ENCODE data around the gene DGKH. TPM values are rescaled to one million over a fixed set of nuclear protein-coding genes. Genes with fewer than 3 reads are reported as not detected.

The DGKH gene
- total RNA-seq, 1 donor from 2014 or later = 16.0 TPM

GRCh38 chr13:42170029-42170428 lies 121.6 kb downstream of the DGKH start:
- H3K27me3 ChIP-seq = no peaks in the 10 kb centered on the region
- TF ChIP-seq, protein P1, sequence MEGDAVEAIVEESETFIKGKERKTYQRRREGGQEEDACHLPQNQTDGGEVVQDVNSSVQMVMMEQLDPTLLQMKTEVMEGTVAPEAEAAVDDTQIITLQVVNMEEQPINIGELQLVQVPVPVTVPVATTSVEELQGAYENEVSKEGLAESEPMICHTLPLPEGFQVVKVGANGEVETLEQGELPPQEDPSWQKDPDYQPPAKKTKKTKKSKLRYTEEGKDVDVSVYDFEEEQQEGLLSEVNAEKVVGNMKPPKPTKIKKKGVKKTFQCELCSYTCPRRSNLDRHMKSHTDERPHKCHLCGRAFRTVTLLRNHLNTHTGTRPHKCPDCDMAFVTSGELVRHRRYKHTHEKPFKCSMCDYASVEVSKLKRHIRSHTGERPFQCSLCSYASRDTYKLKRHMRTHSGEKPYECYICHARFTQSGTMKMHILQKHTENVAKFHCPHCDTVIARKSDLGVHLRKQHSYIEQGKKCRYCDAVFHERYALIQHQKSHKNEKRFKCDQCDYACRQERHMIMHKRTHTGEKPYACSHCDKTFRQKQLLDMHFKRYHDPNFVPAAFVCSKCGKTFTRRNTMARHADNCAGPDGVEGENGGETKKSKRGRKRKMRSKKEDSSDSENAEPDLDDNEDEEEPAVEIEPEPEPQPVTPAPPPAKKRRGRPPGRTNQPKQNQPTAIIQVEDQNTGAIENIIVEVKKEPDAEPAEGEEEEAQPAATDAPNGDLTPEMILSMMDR (IDR thresholded peaks at IDR 0.05) = no peak
- no peak overlapping the region for H3K4me3 ChIP-seq
- no peak overlapping the region for H3K27ac ChIP-seq
- H3K4me1 ChIP-seq = no peaks in the 10 kb centered on the region
- H3K36me3 ChIP-seq = peaks cover 6 to 59% of the 10 kb centered on the region in 2 donors
- DNase-seq (ENCODE audit: low spot score in 2 of 2) = no peak
- H3K9me3 ChIP-seq = no peaks in the 10 kb centered on the region
- intact Hi-C loops (cut with DNase I) = no loop called here

- Histone ChIP-seq H3K27me3 (no peaks in the 10 kb centered on the region), H3K36me3 (peaks cover 12 to 44% of the 10 kb centered on the region in 2 donors)
- TF ChIP-seq, protein P1 (IDR thresholded peaks at IDR 0.05) = no peak
Measured at GRCh38 chr13:42173789-42174343, 125.4 kb downstream of the DGKH start.

GRCh38 chr13:42174344-42175162 lies 126.1 kb downstream of the DGKH start:
- TF ChIP-seq, protein P1 (IDR thresholded peaks at IDR 0.05) = no peak

More at GRCh38 chr13:42173789-42174343, 125.4 kb downstream of the DGKH start:
- Histone ChIP-seq H3K4me3 (no peak overlapping the region), H3K27ac (no peak overlapping the region), H3K4me1 (no peaks in the 10 kb centered on the region), H3K9me3 (no peaks in the 10 kb centered on the region)
- intact Hi-C loops (cut with DNase I) = no loop called here
- no peak for DNase-seq (ENCODE audit: low spot score in 2 of 2)

GRCh38 chr13:42176294-42176693 lies 127.8 kb downstream of the DGKH start:
- TF ChIP-seq, protein P1 (IDR thresholded peaks at IDR 0.05) = no peak
- peaks cover 9 to 44% of the 10 kb centered on the region in 2 donors for H3K36me3 ChIP-seq
- no peaks in the 10 kb centered on the region for H3K27me3 ChIP-seq
- H3K27ac ChIP-seq = no peak overlapping the region
- H3K9me3 ChIP-seq = no peaks in the 10 kb centered on the region
- no peaks in the 10 kb centered on the region for H3K4me1 ChIP-seq
- no peak overlapping the region for H3K4me3 ChIP-seq
- intact Hi-C loops (cut with DNase I) = no loop called here
- no peak for DNase-seq (ENCODE audit: low spot score in 2 of 2)

More at GRCh38 chr13:42174344-42175162, 126.1 kb downstream of the DGKH start:
- Histone ChIP-seq H3K4me3 (no peak overlapping the region), H3K36me3 (peaks cover 9 to 43% of the 10 kb centered on the region in 2 donors), H3K9me3 (no peaks in the 10 kb centered on the region), H3K27me3 (no peaks in the 10 kb centered on the region), H3K27ac (no peak overlapping the region), H3K4me1 (no peaks in the 10 kb centered on the region)
- intact Hi-C loops (cut with DNase I) = no loop called here
- no peak for DNase-seq (ENCODE audit: low spot score in 2 of 2)

DNA sequence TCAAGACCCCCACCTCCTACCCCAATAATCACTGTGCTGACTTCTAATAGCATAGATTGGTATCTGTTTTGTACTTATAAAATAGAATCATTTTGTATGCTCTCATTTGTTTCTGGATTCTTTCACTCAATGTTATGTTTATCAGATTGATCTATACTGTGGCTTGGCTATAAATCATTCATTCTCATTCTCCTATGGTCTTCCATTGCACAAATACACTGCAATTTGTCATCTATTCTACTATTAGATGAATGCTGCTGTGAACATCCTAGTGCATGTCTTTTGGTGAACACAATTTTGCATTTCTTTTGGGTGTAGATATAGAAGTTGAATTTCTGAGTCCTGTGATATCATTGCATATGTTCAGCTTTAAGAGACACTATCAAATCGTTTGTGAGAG lies 128.7 kb downstream of the DGKH start:
- intact Hi-C loops (cut with DNase I) = no loop called here
- TF ChIP-seq, protein P1 (IDR thresholded peaks at IDR 0.05) = no peak
- no peak for DNase-seq (ENCODE audit: low spot score in 2 of 2)
- Histone ChIP-seq H3K4me1 (no peaks in the 10 kb centered on the region), H3K27me3 (no peaks in the 10 kb centered on the region), H3K36me3 (peaks cover 11 to 44% of the 10 kb centered on the region in 2 donors), H3K27ac (no peak overlapping the region), H3K4me3 (no peak overlapping the region), H3K9me3 (no peaks in the 10 kb centered on the region)

Measured in ascending aorta (tissue), 2 donors.